Heart right ventricle (tissue), 16 donors: Measurements from ENCODE around the gene LRCH4. TPM values are rescaled to one million over a fixed set of nuclear protein-coding genes. Genes with fewer than 3 reads are reported as not detected.

Source experiments
- ATAC-seq, 8 donors: fragments of 200-7000 bp; cut with Tn5 transposase; one replicate each; pipeline ENCODE4 v1.9.1; 2020; ENCODE audit warnings: mild to moderate bottlenecking in 8 of 8, moderate library complexity in 8 of 8, moderate number of reproducible peaks in 1 of 8
- DNase-seq, 2 donors: peaks; one replicate each; pipeline ENCODE4 v3.0.0-alpha.2; 2020
- H3K27ac ChIP-seq, 10 donors: fragments of 200-600 bp; sonication (generic) in 2 of 10; one replicate each; pipeline versions ENCODE4 v1.5.0 to v1.8.0; 2020 to 2022; ENCODE audit warnings: mild to moderate bottlenecking in 3 of 10
- H3K27me3 ChIP-seq, 7 donors: fragments of 200-600 bp; one replicate each; pipeline ENCODE4 v1.8.0; 2021 to 2022; ENCODE audit warnings: mild to moderate bottlenecking in 2 of 7
- H3K36me3 ChIP-seq, 9 donors: fragments of 200-600 bp; sonication (generic) in 1 of 9; one replicate each; pipeline versions ENCODE4 v1.5.0 to v1.8.0; 2020 to 2022; ENCODE audit warnings: mild to moderate bottlenecking in 2 of 9
- H3K4me1 ChIP-seq, 9 donors: fragments of 200-600 bp; sonication (generic) in 1 of 9; one replicate each; pipeline versions ENCODE4 v1.5.0 to v1.8.0; 2020 to 2022; ENCODE audit warnings: mild to moderate bottlenecking in 4 of 9
- H3K4me3 ChIP-seq, 10 donors: fragments of 200-600 bp; sonication (generic) in 2 of 10; one replicate each; pipeline versions ENCODE4 v1.5.0 to v1.8.0; 2020 to 2022; ENCODE audit warnings: mild to moderate bottlenecking in 7 of 10, moderate library complexity in 2 of 10
- H3K9me3 ChIP-seq, 11 donors: fragments of 200-600 bp in 10 of 11; sonication (generic) in 2 of 11; one replicate each; pipeline versions ENCODE4 v1.5.0 to v1.8.0; 2013 to 2022; ENCODE audit warnings: mild to moderate bottlenecking in 2 of 11, control low read depth in 1 of 11, moderate library complexity in 1 of 11
- WGBS, 2 donors: extraction: QIAGEN DNeasy Blood & Tissue Kit; methylation state at CpG; one replicate each; pipeline ENCODE4 v1.1.7; 2013; ENCODE audit warnings: inconsistent platforms in 1 of 2; 5-methylcytosine and 5-hydroxymethylcytosine counted together
- intact Hi-C, 10 donors: fragments of 100-400 bp; cut with DNase I; formaldehyde crosslinking; loops; one replicate each; pipeline versions ENCODE4 v1.11.1 to v1.14.2; 2022
- polyA plus RNA-seq, 2 donors: library from polyadenylated mRNA; stranded (reverse); fragments of 200-250 nt; gene quantifications; one replicate each; pipeline ENCODE4 v1.2.3, GENCODE V29; 2013
- total RNA-seq, 10 donors: library from RNA; stranded (reverse); fragmentation: NEBNext Ultra II Directional in 3 of 10; extraction: Animal tissue kit (Norgen Biotek cat#: 25700) in 3 of 10; gene quantifications; one replicate each; pipeline versions ENCODE4 v1.2.1 to v1.2.4, GENCODE V29; 2021 to 2023
- TF ChIP-seq, protein P1 (sequence below), 9 donors: fragments of 200-600 bp; sonication (generic) in 2 of 9; IDR thresholded peaks; one replicate each; pipeline versions ENCODE4 v1.5.0 to v1.8.0; 2021 to 2022; ENCODE audit warnings: antibody characterized with exemption in 9 of 9, mild to moderate bottlenecking in 5 of 9, moderate library complexity in 1 of 9
- donor health status: Arrhythmogenic right ventricular cardiomyopathy.
- donor health status: ischemic (EF 13 %, LVEDD 7.1; RV severe dilation, severe dysfunction).
- donor health status: healthy with polysubstance abuse.
- donor health status: DM: no; HTN: yes; CAD: no.
- donor health status: DM: no; HTN: no; CAD: no.
- donor health status: ischemic (EF 25% LVEDD 6.9; RV normal size, moderate dysfunction).
- donor health status: ischemic (EF 25% LVEDD 5.7; RV mildly dilated, moderate dysfunction).
- donor health status: healthy.
- donor health status: DM: yes; HTN: yes; CAD: no.
- donor health status: Ischemic cardiomyopathy.
- donor health status: ischemic (EF 35%, LVEDD 5.7; RV mildly dilated, moderate dysfunction).
- donor health status: nonischemic (EF 11% LVEDD 7.7; RV severe dilation, severe dysfunction).
- donor health status: DM: yes; HTN: yes; CAD: no.
- donor health status: PGD.
- donor health status: ischemic (EF 29% LVEDD 5.4; RV normal size, mild dysfunction).
- donor health status: nonischemic (EF 23%, LVEDD 6.1; RV moderate dilation, normal function).

Gene LRCH4
- total and polyA plus RNA-seq, 12 donors, result 18.4 to 57.6 (median 24.1) TPM

DNA sequence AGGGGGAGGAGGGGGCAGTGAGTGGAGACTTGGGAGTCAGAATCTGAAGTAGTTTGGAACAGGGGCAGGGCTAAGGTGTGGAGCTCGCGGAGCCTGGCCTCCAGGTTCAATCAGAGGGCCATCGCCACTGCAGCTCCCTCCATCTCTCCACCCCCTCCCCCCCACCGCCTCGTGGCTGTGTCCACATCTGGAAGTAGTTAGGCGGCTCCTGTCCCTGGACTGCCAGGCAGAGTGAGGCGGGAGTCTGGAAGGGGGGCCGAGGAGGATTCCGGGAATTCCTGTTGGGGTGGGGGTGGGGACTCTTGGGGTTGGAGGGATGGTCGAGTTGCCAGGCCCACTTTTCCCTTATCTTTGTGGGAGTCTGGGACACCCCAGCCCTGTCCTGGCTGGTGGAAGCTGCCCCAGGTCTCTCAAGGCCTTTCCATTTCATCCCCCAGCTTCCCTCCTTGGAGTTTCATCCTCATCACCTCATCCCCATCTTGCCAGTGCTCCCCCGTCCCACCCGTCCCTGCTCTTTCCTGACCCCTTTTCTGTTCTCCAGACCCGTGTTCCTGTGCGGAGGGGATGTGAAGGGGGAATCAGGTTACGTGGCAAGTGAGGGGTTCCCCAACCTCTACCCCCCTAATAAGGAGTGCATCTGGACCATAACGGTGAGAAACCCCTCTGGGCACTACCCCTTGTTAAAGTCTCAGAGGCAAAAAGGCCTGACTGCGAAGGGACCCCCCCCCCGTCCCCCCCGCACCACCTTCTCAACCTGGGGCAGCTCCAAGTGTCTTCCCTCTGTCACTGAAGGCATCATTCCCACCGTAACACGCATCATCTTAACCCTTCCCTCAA lies 17.2 kb upstream of the LRCH4 start:
- peak overlapping the region; percentile 35 to 88 (median 79) for H3K27ac ChIP-seq

GRCh38 chr7:100600730-100601038 lies 14.8 kb upstream of the LRCH4 start:
- DNase-seq (no peak), ATAC-seq (no peak)
- Histone ChIP-seq H3K4me1 (peaks cover 0 to 33% (median 18%) of the 10 kb centered on the region in 9 donors), H3K27me3 (peaks cover 0 to 7% (median 0%) of the 10 kb centered on the region in 7 donors), H3K4me3 (no peak overlapping the region), H3K27ac (no peak overlapping the region), H3K9me3 (no peaks in the 10 kb centered on the region), H3K36me3 (no peaks in the 10 kb centered on the region)
- TF ChIP-seq, protein P1, sequence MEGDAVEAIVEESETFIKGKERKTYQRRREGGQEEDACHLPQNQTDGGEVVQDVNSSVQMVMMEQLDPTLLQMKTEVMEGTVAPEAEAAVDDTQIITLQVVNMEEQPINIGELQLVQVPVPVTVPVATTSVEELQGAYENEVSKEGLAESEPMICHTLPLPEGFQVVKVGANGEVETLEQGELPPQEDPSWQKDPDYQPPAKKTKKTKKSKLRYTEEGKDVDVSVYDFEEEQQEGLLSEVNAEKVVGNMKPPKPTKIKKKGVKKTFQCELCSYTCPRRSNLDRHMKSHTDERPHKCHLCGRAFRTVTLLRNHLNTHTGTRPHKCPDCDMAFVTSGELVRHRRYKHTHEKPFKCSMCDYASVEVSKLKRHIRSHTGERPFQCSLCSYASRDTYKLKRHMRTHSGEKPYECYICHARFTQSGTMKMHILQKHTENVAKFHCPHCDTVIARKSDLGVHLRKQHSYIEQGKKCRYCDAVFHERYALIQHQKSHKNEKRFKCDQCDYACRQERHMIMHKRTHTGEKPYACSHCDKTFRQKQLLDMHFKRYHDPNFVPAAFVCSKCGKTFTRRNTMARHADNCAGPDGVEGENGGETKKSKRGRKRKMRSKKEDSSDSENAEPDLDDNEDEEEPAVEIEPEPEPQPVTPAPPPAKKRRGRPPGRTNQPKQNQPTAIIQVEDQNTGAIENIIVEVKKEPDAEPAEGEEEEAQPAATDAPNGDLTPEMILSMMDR (IDR thresholded peaks at IDR 0.05), result no peak
- intact Hi-C loops, result loop anchor here in 2 of 10 donors (2.0 to 10.0 kb wide), 3 partner anchors 68 to 94 kb away; partner anchors contain the start of gene GIGYF1 (in 2 of the 2)
- WGBS, 2 donors, result 79 to 89% methylated on average over 9 of the region's 9 CpGs

More for the DNA sequence above, 17.2 kb upstream of the LRCH4 start:
- intact Hi-C loops, result loop anchor here in 3 of 10 donors (2.0 to 10.0 kb wide), 3 partner anchors 16 to 92 kb away; partner anchors contain the start of genes GIGYF1 (in 2 of the 3), FBXO24 (in 1 of the 3) and LRCH4 (in 1 of the 3)
- DNase-seq (peak; percentile 72 to 73), ATAC-seq (peak; percentile 41 to 70 (median 58))
- 39 to 44% methylated on average over 21 of the region's 21 CpGs for WGBS, 2 donors
- Histone ChIP-seq H3K27me3 (peaks cover 0 to 11% (median 0%) of the 10 kb centered on the region in 7 donors), H3K9me3 (no peaks in the 10 kb centered on the region), H3K4me3 (peak overlapping the region in 9 of 10 donors; percentile 45 to 86 (median 77)), H3K4me1 (peaks cover 0 to 36% (median 23%) of the 10 kb centered on the region in 9 donors), H3K36me3 (peaks cover 0 to 11% (median 0%) of the 10 kb centered on the region in 9 donors)
- TF ChIP-seq, protein P1 (IDR thresholded peaks at IDR 0.05), result no peak

DNA sequence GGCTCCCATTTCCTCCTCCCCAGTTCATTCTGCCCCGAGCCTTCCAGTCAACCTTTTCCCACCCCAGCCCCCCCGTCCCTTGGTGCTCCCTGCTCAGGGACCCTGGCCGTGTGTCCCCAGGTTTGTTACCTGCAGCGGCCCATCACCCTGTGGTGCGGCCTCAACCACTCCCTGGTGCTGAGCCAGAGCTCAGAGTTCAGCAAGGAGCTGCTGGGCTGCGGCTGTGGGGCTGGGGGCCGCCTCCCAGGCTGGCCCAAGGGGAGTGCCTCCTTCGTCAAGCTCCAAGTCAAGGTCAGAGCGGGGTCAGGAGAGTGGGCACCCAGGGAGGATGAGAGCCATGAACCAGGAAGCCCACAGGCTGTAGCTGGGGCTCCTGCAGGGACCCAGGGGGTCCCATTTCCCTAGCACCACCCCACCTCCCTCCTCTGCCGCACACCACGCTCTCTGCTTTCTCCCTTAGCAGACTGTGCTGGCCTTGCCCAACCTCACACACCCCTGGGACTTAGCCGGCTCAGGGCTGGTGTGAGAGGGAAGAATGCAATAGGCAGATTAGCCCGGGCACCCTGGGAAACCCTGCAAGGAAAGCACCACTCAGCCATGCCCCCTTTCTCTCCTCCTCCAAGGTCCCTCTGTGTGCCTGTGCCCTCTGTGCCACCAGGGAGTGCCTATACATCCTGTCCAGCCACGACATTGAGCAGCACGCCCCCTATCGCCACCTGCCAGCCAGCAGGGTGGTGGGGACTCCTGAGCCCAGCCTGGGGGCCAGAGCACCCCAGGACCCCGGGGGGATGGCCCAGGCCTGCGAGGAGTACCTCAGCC lies 14.2 kb upstream of the LRCH4 start:
- DNase-seq, result no peak
- Histone ChIP-seq H3K27ac (no peak overlapping the region), H3K27me3 (peaks cover 0 to 1% (median 0%) of the 10 kb centered on the region in 7 donors), H3K36me3 (no peaks in the 10 kb centered on the region), H3K9me3 (no peaks in the 10 kb centered on the region), H3K4me1 (peaks cover 0 to 27% (median 13%) of the 10 kb centered on the region in 9 donors), H3K4me3 (no peak overlapping the region)
- WGBS, 2 donors, result 72 to 76% methylated on average over 18 of the region's 18 CpGs
- intact Hi-C loops, result loop anchor here in 2 of 10 donors (2.0 to 10.0 kb wide), 3 partner anchors 69 to 95 kb away; partner anchors contain the start of gene GIGYF1 (in 2 of the 2)
- TF ChIP-seq, protein P1 (IDR thresholded peaks at IDR 0.05), result no peak
- ATAC-seq, result no peak

GRCh38 chr7:100598425-100598824 lies 12.5 kb upstream of the LRCH4 start:
- TF ChIP-seq, protein P1 (IDR thresholded peaks at IDR 0.05), result no peak
- WGBS, 2 donors, result 92 to 93% methylated on average over 4 of the region's 4 CpGs
- Histone ChIP-seq H3K27me3 (no peaks in the 10 kb centered on the region), H3K4me1 (peaks cover 0 to 13% (median 0%) of the 10 kb centered on the region in 9 donors), H3K9me3 (no peaks in the 10 kb centered on the region), H3K4me3 (no peak overlapping the region), H3K36me3 (no peaks in the 10 kb centered on the region), H3K27ac (no peak overlapping the region)
- ATAC-seq (no peak), DNase-seq (no peak)
- intact Hi-C loops, result no loop called here
